Smooth muscle cell (in vitro differentiated cells): ENCODE results near the gene MRPS26. TPM values are rescaled to one million over a fixed set of nuclear protein-coding genes. Genes with fewer than 3 reads are reported as not detected.
A peak's percentile ranks its signal among the peaks of the same experiment; 100 is the strongest.

ENCODE experiments used
- DNase-seq: peaks from one replicate; lab custom pipeline; 2025; ENCODE audit not compliant: unreplicated experiment; lab: John Stamatoyannopoulos, UW
- H2AFZ ChIP-seq: fragments of 200-600 bp; sonication (generic); 2 replicates; pipeline ENCODE4 v1.6.0; 2016; ENCODE audit warnings: antibody characterized with exemption, low read depth, mild to moderate bottlenecking
- H3F3A ChIP-seq: fragments of 200-600 bp; sonication (generic); 2 replicates; pipeline ENCODE4 v1.6.0; 2017; ENCODE audit warnings: antibody characterized with exemption, low read depth
- H3K27ac ChIP-seq: fragments of 200-600 bp; sonication (generic); 2 replicates; pipeline ENCODE4 v1.5.1; 2016; ENCODE audit warnings: low read depth, mild to moderate bottlenecking
- H3K27me3 ChIP-seq: fragments of 200-600 bp; sonication (generic); 2 replicates; pipeline ENCODE4 v1.6.1; 2016; ENCODE audit warnings: low read depth, mild to moderate bottlenecking
- H3K36me3 ChIP-seq: fragments of 200-600 bp; sonication (generic); 2 replicates; pipeline ENCODE4 v1.5.1; 2016; ENCODE audit warnings: low read depth
- H3K4me1 ChIP-seq: fragments of 200-600 bp; sonication (generic); 2 replicates; pipeline ENCODE4 v1.5.1; 2016; ENCODE audit warnings: low read depth
- H3K4me2 ChIP-seq: fragments of 200-600 bp; sonication (generic); 2 replicates; pipeline ENCODE4 v1.6.0; 2016; ENCODE audit warnings: mild to moderate bottlenecking
- H3K4me3 ChIP-seq: fragments of 200-600 bp; sonication (generic); 2 replicates; pipeline ENCODE4 v1.5.1; 2016; ENCODE audit warnings: mild to moderate bottlenecking
- H3K79me2 ChIP-seq: fragments of 200-600 bp; sonication (generic); 2 replicates; pipeline ENCODE4 v1.6.0; 2016; ENCODE audit warnings: low read depth, mild to moderate bottlenecking
- H3K9ac ChIP-seq: fragments of 200-600 bp; sonication (generic); 2 replicates; pipeline ENCODE4 v1.6.0; 2016; ENCODE audit warnings: low read depth
- H3K9me3 ChIP-seq: fragments of 200-600 bp; sonication (generic); replicated peaks from 2 replicates; pipeline ENCODE4 v1.5.1; 2016; ENCODE audit warnings: low read depth
- H4K20me1 ChIP-seq: fragments of 200-600 bp; sonication (generic); 2 replicates; pipeline ENCODE4 v1.6.0; 2016; ENCODE audit warnings: low read depth
- CTCF ChIP-seq: fragments of 200-600 bp; sonication (generic); IDR thresholded peaks from 2 replicates; pipeline ENCODE4 v1.5.1; 2017; ENCODE audit warnings: borderline replicate concordance, mild to moderate bottlenecking, antibody characterized with exemption; ENCODE audit not compliant: insufficient read depth, poor library complexity, severe bottlenecking
- whole genome bisulfite sequencing: methylation state at CpG from one replicate; pipeline ENCODE4 v1.1.7; 2016; ENCODE audit warnings: low lambda C conversion rate; 5-methylcytosine and 5-hydroxymethylcytosine counted together
- polyA plus RNA-seq: library from polyadenylated mRNA; unstranded; fragments of >200 nt; fragmentation: Nextera tagmentation; extraction: Ambion mirVana; gene quantifications from 2 replicates; pipeline ENCODE4 v1.2.1, GENCODE V29; 2016
- total RNA-seq: library from RNA; depleted of rRNA; stranded (reverse); fragments of >200 nt; gene quantifications from 2 replicates; pipeline ENCODE4 v1.2.3, GENCODE V29; 2014

MRPS26 gene
- total and polyA plus RNA-seq, 2 experiments from 2014 or later = 18.3 to 62.9 TPM

DNA sequence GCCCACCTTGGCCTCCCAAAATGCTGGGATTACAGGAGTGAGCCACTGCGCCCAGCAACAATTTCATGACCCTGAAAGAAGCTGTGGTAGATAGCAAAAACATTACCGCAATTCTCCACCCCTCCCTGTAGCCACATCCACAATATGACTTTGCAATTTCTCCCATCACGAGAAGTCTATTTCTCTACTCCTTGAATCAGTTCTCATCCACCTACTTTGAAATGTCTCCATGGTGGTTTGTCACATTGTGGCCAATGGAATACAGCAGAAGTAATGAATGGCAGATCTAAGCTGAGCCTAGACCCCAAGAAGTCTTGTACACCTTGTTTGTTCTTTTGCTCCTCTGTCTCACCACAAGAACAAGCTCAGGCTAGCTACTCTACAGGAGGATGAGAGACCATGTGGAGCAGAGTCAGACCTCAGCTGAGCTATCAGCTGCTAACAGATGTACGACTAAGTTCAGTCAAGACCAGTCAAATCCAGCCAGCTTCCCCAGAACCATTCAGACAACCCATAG, 31.8 kb downstream of the MRPS26 start:
- 93% methylated on average over 4 of the region's 4 CpGs for WGBS
- Histone ChIP-seq H4K20me1 (no peaks in the 10 kb centered on the region), H2AFZ (no peak overlapping the region), H3F3A (no peaks in the 10 kb centered on the region), H3K27me3 (peaks cover 49% of the 10 kb centered on the region), H3K4me3 (no peak overlapping the region), H3K79me2 (no peaks in the 10 kb centered on the region), H3K27ac (no peak overlapping the region), H3K4me2 (no peak overlapping the region), H3K4me1 (no peaks in the 10 kb centered on the region), H3K9ac (no peak overlapping the region), H3K9me3 (no peaks in the 10 kb centered on the region), H3K36me3 (no peaks in the 10 kb centered on the region)
- TF ChIP-seq CTCF = no peak
- DNase-seq = no peak

DNA sequence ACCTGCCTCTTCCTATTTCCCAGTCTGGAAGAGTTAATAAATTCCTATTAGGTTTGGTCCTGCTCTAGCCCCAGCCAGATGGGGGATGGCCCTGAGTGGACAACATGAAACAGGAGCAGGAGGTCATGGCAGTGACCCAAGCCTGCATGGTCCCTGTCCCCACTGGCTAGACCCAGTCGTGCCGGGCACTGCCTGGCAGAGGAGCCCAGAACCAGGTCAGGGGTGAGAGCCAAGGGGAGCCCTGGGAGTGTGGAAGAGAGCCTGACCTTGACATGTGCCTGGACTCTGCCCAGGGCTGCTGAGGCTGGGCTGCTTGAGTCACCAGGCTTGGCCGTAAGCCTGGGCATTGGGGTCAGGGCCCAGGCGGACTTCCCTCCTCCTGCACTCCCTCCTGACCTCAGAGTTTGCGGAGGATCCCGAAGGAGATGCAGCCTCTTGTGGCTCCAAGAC, 35.1 kb downstream of the MRPS26 start:
- no peak overlapping the region for H2AFZ ChIP-seq
- no peak overlapping the region for H3K4me2 ChIP-seq
- H3K9ac ChIP-seq = no peak overlapping the region
- peaks cover 6% of the 10 kb centered on the region for H3K4me1 ChIP-seq
- DNase-seq = no peak
- no peak overlapping the region for H3K4me3 ChIP-seq
- no peak overlapping the region for H3K27ac ChIP-seq
- peaks cover 69% of the 10 kb centered on the region for H3K27me3 ChIP-seq
- H3K79me2 ChIP-seq = no peaks in the 10 kb centered on the region
- no peak for TF ChIP-seq CTCF
- no peaks in the 10 kb centered on the region for H3K9me3 ChIP-seq
- WGBS = 92% methylated on average over 6 of the region's 6 CpGs
- no peaks in the 10 kb centered on the region for H4K20me1 ChIP-seq
- no peaks in the 10 kb centered on the region for H3F3A ChIP-seq
- no peaks in the 10 kb centered on the region for H3K36me3 ChIP-seq

DNA sequence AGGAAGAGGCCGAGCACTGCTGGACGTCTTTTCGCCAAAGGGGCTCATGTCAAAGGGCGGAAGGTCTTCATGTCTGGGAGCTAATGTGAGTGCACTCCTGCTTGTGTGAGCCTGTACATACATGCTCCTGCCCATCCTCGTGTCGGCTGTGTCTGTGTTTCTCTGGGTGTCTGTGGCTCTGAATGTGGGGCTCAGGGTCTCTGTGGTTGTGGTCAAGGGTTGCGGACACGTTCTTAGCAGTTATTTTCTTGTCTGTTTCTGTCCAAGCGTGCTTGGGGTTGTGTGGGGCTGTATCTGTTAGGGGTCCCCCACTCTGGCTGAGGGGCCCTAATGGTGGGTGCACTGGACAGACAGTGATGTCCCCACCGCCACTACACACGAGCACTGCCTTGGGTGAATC, 35.8 kb downstream of the MRPS26 start:
- Histone ChIP-seq H3K27ac (no peak overlapping the region), H3K9ac (no peak overlapping the region), H3K79me2 (no peaks in the 10 kb centered on the region), H3K36me3 (no peaks in the 10 kb centered on the region), H3F3A (no peaks in the 10 kb centered on the region), H4K20me1 (no peaks in the 10 kb centered on the region), H2AFZ (no peak overlapping the region), H3K27me3 (peaks cover 69% of the 10 kb centered on the region), H3K4me1 (peaks cover 6% of the 10 kb centered on the region), H3K4me2 (no peak overlapping the region), H3K4me3 (no peak overlapping the region), H3K9me3 (no peaks in the 10 kb centered on the region)
- WGBS = 96% methylated on average over 11 of the region's 11 CpGs
- no peak for TF ChIP-seq CTCF
- no peak for DNase-seq

DNA sequence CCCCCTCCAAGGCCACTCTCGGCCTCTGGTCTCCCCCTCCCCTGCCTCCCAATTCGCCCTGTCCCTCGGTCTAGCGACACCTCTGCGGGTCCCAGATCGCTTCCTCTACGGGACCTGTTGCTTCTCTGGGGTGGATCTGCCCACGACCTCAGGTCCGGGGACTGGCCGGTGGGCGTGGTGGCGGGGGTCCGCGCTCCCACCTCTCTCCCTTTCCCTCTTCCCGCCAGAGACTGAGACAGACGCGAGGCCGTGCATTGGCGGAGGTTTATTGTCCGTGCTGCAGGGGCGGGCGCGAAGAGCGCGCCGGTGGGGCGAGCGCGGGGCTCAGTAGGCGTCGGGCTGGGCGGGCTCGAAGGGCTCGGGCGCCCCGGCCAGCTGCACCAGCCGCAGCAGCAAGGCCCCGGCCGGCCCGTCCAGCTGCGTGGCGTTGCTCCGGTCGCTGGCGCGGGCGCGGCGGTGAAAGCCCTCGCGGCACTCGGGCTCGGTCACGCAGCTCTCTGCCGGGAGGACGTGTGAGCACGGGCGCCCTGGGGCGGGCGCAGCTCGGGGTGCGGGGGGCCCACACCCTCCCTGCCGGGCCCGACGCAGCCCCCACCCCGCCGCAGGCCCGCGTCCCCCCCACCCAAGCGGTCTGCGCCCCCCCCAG, 36.6 kb downstream of the MRPS26 start:
- Histone ChIP-seq H3K4me2 (peak overlapping the region; percentile 82), H3K27ac (no peak overlapping the region), H2AFZ (no peak overlapping the region), H3K79me2 (no peaks in the 10 kb centered on the region), H3F3A (no peaks in the 10 kb centered on the region), H3K27me3 (peaks cover 69% of the 10 kb centered on the region), H4K20me1 (no peaks in the 10 kb centered on the region), H3K36me3 (no peaks in the 10 kb centered on the region), H3K9me3 (no peaks in the 10 kb centered on the region), H3K9ac (no peak overlapping the region), H3K4me1 (peaks cover 6% of the 10 kb centered on the region), H3K4me3 (peak overlapping the region; percentile 38)
- DNase-seq = no peak
- WGBS = 6% methylated on average over 38 of the region's 71 CpGs
- no peak for TF ChIP-seq CTCF
